HG03378 (cell line): ENCODE data around the gene PELO.

Experiments
- ATAC-seq: cut with Tn5 transposase; IDR thresholded peaks from one replicate; pipeline ENCODE4 v1.9.1; 2021; ENCODE audit warnings: mild to moderate bottlenecking, moderate library complexity; ENCODE audit not compliant: unreplicated experiment

PELO gene

GRCh38 chr5:52771343-52772039, 16.2 kb upstream of the PELO start:
- ATAC-seq: peak; percentile 97

- no peak for ATAC-seq
Measured at GRCh38 chr5:52772668-52773067, 15.0 kb upstream of the PELO start.

GRCh38 chr5:52773342-52773741, 14.4 kb upstream of the PELO start:
- ATAC-seq: no peak

GRCh38 chr5:52774005-52774410, 13.7 kb upstream of the PELO start:
- ATAC-seq: no peak

GRCh38 chr5:52776116-52776515, 11.6 kb upstream of the PELO start:
- ATAC-seq: no peak

GRCh38 chr5:52777186-52777585, 10.5 kb upstream of the PELO start:
- no peak for ATAC-seq

GRCh38 chr5:52778781-52779180, 8.9 kb upstream of the PELO start:
- no peak for ATAC-seq

GRCh38 chr5:52779213-52779612, 8.5 kb upstream of the PELO start:
- ATAC-seq: no peak

- ATAC-seq: no peak
Measured at GRCh38 chr5:52783226-52783959, 4.3 kb upstream of the PELO start.

- ATAC-seq: no peak
Measured at GRCh38 chr5:52784737-52785136, 3.0 kb upstream of the PELO start.

- ATAC-seq: no peak
Measured at GRCh38 chr5:52786391-52786790, 1.3 kb upstream of the PELO start.

- peak; percentile 39 for ATAC-seq
Measured at GRCh38 chr5:52786949-52787599, 642 bp upstream of the PELO start.

- ATAC-seq: no peak
Measured at GRCh38 chr5:52788505-52788821, 747 bp downstream of the PELO start.

GRCh38 chr5:52789378-52789777, 1.7 kb downstream of the PELO start:
- ATAC-seq: no peak

GRCh38 chr5:52789851-52790250, 2.1 kb downstream of the PELO start:
- ATAC-seq: no peak

- no peak for ATAC-seq
Measured at GRCh38 chr5:52791366-52791765, 3.6 kb downstream of the PELO start.

GRCh38 chr5:52794519-52794918, 6.8 kb downstream of the PELO start:
- ATAC-seq: no peak

GRCh38 chr5:52796031-52796430, 8.3 kb downstream of the PELO start:
- ATAC-seq: no peak

- ATAC-seq: no peak
Measured at GRCh38 chr5:52796516-52797103, 8.9 kb downstream of the PELO start.

- no peak for ATAC-seq
Measured at GRCh38 chr5:52798938-52799337, 11.2 kb downstream of the PELO start.

- peak; percentile 31 for ATAC-seq
Measured at GRCh38 chr5:52799358-52799982, 11.8 kb downstream of the PELO start.
